ENCODE measurements around the gene ENTPD2.

GRCh38 chr9:137034039-137034708, 19.7 kb downstream of the ENTPD2 start:
- TF ChIP-seq, protein P1, sequence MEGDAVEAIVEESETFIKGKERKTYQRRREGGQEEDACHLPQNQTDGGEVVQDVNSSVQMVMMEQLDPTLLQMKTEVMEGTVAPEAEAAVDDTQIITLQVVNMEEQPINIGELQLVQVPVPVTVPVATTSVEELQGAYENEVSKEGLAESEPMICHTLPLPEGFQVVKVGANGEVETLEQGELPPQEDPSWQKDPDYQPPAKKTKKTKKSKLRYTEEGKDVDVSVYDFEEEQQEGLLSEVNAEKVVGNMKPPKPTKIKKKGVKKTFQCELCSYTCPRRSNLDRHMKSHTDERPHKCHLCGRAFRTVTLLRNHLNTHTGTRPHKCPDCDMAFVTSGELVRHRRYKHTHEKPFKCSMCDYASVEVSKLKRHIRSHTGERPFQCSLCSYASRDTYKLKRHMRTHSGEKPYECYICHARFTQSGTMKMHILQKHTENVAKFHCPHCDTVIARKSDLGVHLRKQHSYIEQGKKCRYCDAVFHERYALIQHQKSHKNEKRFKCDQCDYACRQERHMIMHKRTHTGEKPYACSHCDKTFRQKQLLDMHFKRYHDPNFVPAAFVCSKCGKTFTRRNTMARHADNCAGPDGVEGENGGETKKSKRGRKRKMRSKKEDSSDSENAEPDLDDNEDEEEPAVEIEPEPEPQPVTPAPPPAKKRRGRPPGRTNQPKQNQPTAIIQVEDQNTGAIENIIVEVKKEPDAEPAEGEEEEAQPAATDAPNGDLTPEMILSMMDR (conservative IDR thresholded peaks at IDR 0.05 in 1 of 2, IDR thresholded peaks at IDR 0.05 in 1 of 2; ENCODE audit: low read depth in 1 of 2, low read length in 2 of 2): no peak
- no peak for TF ChIP-seq EZH2 (IDR thresholded peaks at IDR 0.05; ENCODE audit: low read length, missing control alignments)

All from fibroblast of lung (primary cell).